ENCODE data around the gene SPACA1.

SPACA1 gene

DNA sequence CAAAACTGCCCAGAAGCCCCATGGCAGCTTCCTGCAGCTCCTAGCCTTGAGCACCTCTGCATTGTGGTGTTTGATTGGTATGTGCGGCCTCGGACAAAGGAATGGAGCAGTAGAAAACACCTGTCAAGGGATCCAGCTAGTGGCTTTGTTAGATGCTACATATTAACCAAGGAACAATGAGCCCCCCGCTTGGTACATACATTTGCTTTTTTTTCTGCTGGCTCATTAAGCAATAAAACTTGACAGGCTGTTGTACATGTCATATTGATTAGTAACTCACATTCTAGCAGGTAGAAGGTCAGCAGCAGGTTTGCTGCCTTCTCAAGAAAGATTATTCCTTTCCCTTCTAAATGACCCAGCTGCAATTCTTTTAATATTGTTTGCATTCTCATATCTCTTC is 937 bp downstream of the SPACA1 start:
- Histone ChIP-seq H3K27ac (no peak overlapping the region), H3K4me3 (no peak overlapping the region)
- no peak for DNase-seq (ENCODE audit: low spot score)
- TF ChIP-seq, protein P1, sequence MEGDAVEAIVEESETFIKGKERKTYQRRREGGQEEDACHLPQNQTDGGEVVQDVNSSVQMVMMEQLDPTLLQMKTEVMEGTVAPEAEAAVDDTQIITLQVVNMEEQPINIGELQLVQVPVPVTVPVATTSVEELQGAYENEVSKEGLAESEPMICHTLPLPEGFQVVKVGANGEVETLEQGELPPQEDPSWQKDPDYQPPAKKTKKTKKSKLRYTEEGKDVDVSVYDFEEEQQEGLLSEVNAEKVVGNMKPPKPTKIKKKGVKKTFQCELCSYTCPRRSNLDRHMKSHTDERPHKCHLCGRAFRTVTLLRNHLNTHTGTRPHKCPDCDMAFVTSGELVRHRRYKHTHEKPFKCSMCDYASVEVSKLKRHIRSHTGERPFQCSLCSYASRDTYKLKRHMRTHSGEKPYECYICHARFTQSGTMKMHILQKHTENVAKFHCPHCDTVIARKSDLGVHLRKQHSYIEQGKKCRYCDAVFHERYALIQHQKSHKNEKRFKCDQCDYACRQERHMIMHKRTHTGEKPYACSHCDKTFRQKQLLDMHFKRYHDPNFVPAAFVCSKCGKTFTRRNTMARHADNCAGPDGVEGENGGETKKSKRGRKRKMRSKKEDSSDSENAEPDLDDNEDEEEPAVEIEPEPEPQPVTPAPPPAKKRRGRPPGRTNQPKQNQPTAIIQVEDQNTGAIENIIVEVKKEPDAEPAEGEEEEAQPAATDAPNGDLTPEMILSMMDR (IDR thresholded peaks at IDR 0.05), result no peak

- Histone ChIP-seq H3K4me3 (no peak overlapping the region), H3K27ac (no peak overlapping the region)
- TF ChIP-seq, protein P1 (IDR thresholded peaks at IDR 0.05), result no peak
- DNase-seq (ENCODE audit: low spot score), result no peak
Observed at GRCh38 chr6:88050140-88050818, 2.6 kb downstream of the SPACA1 start.

- TF ChIP-seq, protein P1 (IDR thresholded peaks at IDR 0.05), result no peak
- Histone ChIP-seq H3K27ac (no peak overlapping the region), H3K4me3 (no peak overlapping the region)
- no peak for DNase-seq (ENCODE audit: low spot score)
Observed at GRCh38 chr6:88059191-88059590, 11.6 kb downstream of the SPACA1 start.

DNA sequence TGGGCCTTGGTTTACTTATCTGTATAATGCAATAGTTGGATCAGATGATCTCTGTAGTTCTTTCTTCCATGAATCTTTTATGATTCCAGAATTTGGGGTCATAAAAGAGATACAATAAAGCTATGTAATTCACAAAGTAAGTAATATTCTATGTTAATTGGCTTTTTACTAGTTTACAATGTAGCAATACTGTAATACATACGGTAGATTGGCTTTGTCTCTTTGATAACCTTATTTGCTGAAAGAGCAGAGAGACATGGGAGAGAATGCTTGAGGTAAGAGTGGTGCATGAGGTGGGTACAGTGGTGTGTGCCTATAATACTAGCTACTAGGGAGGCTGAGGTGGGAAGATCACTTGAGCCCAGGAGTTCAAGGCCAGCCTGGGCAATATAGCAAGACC is 14.7 kb downstream of the SPACA1 start:
- TF ChIP-seq, protein P1 (IDR thresholded peaks at IDR 0.05), result no peak
- DNase-seq (ENCODE audit: low spot score), result no peak
- Histone ChIP-seq H3K4me3 (no peak overlapping the region), H3K27ac (no peak overlapping the region)

- DNase-seq (ENCODE audit: low spot score), result no peak
Observed at GRCh38 chr6:88072462-88072861, 24.8 kb downstream of the SPACA1 start.

DNA sequence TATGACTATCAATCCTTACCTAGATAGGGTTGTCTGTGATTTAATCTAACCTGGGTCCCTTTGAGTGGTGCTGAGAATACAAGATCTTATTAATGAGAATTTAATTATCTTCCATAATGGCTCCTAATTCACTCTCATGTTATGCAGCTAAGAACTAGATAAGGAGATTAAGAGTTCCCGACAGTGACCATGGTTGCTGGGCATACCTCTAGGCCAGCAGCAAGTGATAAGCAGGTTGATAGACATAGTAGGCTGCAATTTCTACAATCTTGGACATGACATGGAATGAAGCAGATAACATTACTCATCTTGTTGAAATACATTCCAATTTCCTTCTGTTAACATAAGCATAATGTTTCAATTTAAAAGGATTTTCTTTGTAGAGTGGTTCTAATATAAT is 27.1 kb downstream of the SPACA1 start:
- no peak overlapping the region for H3K27ac ChIP-seq
- DNase-seq (ENCODE audit: low spot score), result no peak
- no peak overlapping the region for H3K4me3 ChIP-seq
- TF ChIP-seq, protein P1 (IDR thresholded peaks at IDR 0.05), result no peak

More at GRCh38 chr6:88072462-88072861, 24.8 kb downstream of the SPACA1 start:
- Histone ChIP-seq H3K27ac (no peak overlapping the region), H3K4me3 (no peak overlapping the region)
- TF ChIP-seq, protein P1 (IDR thresholded peaks at IDR 0.05), result no peak

DNA sequence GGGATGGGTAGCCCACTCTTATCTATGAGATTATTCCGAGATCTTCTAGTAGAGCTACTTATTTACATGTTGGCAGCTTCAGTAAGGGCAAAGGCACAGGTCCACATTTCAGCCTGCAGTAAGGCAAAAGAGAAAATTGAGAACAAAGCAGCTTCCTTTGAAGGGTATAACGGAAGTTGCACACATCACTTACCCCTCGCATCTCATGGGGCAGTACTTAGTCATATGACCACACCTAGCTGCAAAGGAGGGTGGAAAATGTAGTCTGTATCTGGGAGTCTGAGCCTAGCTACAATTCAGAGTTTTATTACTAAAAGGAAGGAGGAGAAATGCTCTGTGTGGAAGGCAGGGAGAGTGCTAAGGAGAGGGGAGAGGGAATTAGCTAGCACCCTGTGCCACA is 29.7 kb downstream of the SPACA1 start:
- Histone ChIP-seq H3K27ac (no peak overlapping the region), H3K4me3 (no peak overlapping the region)
- TF ChIP-seq, protein P1 (IDR thresholded peaks at IDR 0.05), result no peak
- DNase-seq (ENCODE audit: low spot score), result no peak
